NB4 (cell line): ENCODE measurements around the gene RBM39.
A peak's percentile ranks its signal among the peaks of the same experiment; 100 is the strongest.

Experiments
- CTCF ChIP-seq: IDR thresholded peaks from one replicate; pipeline ENCODE4 v1.5.1; 2012; ENCODE audit warnings: low read depth, low read length
- MAX ChIP-seq: IDR thresholded peaks from 2 replicates; pipeline ENCODE4 v1.6.1; 2011; ENCODE audit warnings: low read depth, low read length
- MYC ChIP-seq: IDR thresholded peaks from 2 replicates; pipeline ENCODE4 v1.6.1; 2011; ENCODE audit warnings: low read depth, low read length
- POLR2A ChIP-seq: IDR thresholded peaks from 2 replicates; pipeline ENCODE4 v1.6.1; 2011; ENCODE audit warnings: mild to moderate bottlenecking; ENCODE audit not compliant: insufficient read length; ENCODE audit errors: extremely low read depth

- TF ChIP-seq CTCF = no peak
- no peak for TF ChIP-seq POLR2A
- TF ChIP-seq MYC = 0 out of 2 replicates have a peak, but pooled peaks have one; percentile 13
- no peak for TF ChIP-seq MAX
Measured at GRCh38 chr20:35772563-35773058, 30.6 kb upstream of the RBM39 start.
